HCT116 (cell line): Measurements from ENCODE around the gene C12orf50. TPM values are rescaled to one million over a fixed set of nuclear protein-coding genes. Genes with fewer than 3 reads are reported as not detected.
"Not testable (repeated sequence)": the region's sequence is repeated elsewhere in the genome, so short reads cannot be mapped to it uniquely, and the experiment has no call there.

Source experiments
- ATAC-seq: fragments of 200-7000 bp; cut with Tn5 transposase; 2 replicates; pipeline ENCODE4 v1.9.1; 2020; ENCODE audit warnings: mild to moderate bottlenecking, moderate library complexity
- BruUV-seq: library from RNA; stranded (reverse); fragments of 400-500 nt; replicated peaks from 2 replicates; lab custom pipeline; 2021; lab: Mats Ljungman, UMichigan
- CTCF ChIA-PET: fragments of 300-600 bp; sonication (Branson Sonifier 250); formaldehyde crosslinking; loops from one replicate; lab custom pipeline; 2021; ENCODE audit warnings: antibody characterized with exemption; lab: Charles Lee
- POLR2A ChIA-PET: fragments of 300-600, 350-600 bp; sonication (Branson Sonifier 250); formaldehyde crosslinking; loops from one replicate; lab custom pipeline; 2021; ENCODE audit warnings: antibody characterized with exemption; lab: Charles Lee
- RAD21 ChIA-PET, 2 experiments: fragments of 300-600 bp; sonication (Branson Sonifier 250); formaldehyde crosslinking; loops; one replicate each; lab custom pipeline; 2023; ENCODE audit warnings: low total read pairs in 2 of 2; ENCODE audit not compliant: uncharacterized antibody in 2 of 2, unreplicated experiment in 2 of 2, low non-redundant PET in 1 of 2; lab: Charles Lee
- DNase-seq: peaks from one replicate; pipeline ENCODE4 v3.0.0-alpha.2; 2010; ENCODE audit warnings: low read depth, low spot score
- H2AFZ ChIP-seq: fragments of 200-600 bp; shearing (Covaris generic), sonication (generic); 2 replicates; pipeline ENCODE4 v1.6.1; 2017; ENCODE audit warnings: low read depth, mixed run types, mixed read lengths, antibody characterized with exemption, low read length; ENCODE audit not compliant: poor library complexity, severe bottlenecking
- H3K27ac ChIP-seq: 2 replicates; pipeline ENCODE4 v1.5.1; 2012; ENCODE audit warnings: low read depth, low read length
- H3K27me3 ChIP-seq: fragments of 200-600 bp; sonication (generic); 2 replicates; pipeline ENCODE4 v1.6.1; 2016; ENCODE audit warnings: mixed run types, low read length, mixed read lengths; ENCODE audit not compliant: insufficient read depth
- H3K36me3 ChIP-seq, 2 experiments: fragments of 200-500 bp in 1 of 2; fragments of 200-600 bp in 1 of 2; sonication (Bioruptor generic) in 1 of 2; sonication (generic) in 1 of 2; 2 replicates each; pipeline versions ENCODE4 v1.5.1 to v1.6.1; 2014 to 2016; ENCODE audit warnings: low read length in 2 of 2, inconsistent platforms in 1 of 2, mixed read lengths in 1 of 2, mixed run types in 1 of 2; ENCODE audit not compliant: insufficient read depth in 2 of 2, control insufficient read depth in 1 of 2
- H3K4me1 ChIP-seq, 2 experiments: fragments of 200-600 bp in 1 of 2; sonication (generic) in 1 of 2; 2 replicates each; pipeline versions ENCODE4 v1.5.1 to v1.6.1; 2012 to 2017; ENCODE audit warnings: low read length in 2 of 2, inconsistent platforms in 1 of 2, mild to moderate bottlenecking in 1 of 2, mixed read lengths in 1 of 2, mixed run types in 1 of 2, moderate library complexity in 1 of 2; ENCODE audit not compliant: insufficient read depth in 2 of 2, control insufficient read depth in 1 of 2
- H3K4me2 ChIP-seq: fragments of 200-600 bp; sonication (generic); 2 replicates; pipeline ENCODE4 v1.6.1; 2017; ENCODE audit warnings: mixed run types, low read length, mixed read lengths
- H3K4me3 ChIP-seq, 2 experiments: fragments of 200-600 bp in 1 of 2; sonication (generic) in 1 of 2; replicated peaks in 1 of 2; 2 replicates each; pipeline ENCODE4 v1.5.1; 2011 to 2016; ENCODE audit warnings: low read length in 2 of 2, control low read depth in 1 of 2, low read depth in 1 of 2, mild to moderate bottlenecking in 1 of 2, mixed read lengths in 1 of 2, mixed run types in 1 of 2
- H3K79me2 ChIP-seq: fragments of 200-600 bp; sonication (generic); 2 replicates; pipeline ENCODE4 v1.6.1; 2017; ENCODE audit warnings: mild to moderate bottlenecking, mixed run types, low read length, moderate library complexity, mixed read lengths; ENCODE audit not compliant: insufficient read depth
- H3K9ac ChIP-seq: fragments of 200-600 bp; sonication (generic); 2 replicates; pipeline ENCODE4 v1.6.1; 2016; ENCODE audit warnings: low read length, mixed read lengths
- H3K9me2 ChIP-seq: fragments of 200-600 bp; sonication (generic), shearing (Covaris generic); 2 replicates; pipeline ENCODE4 v1.6.1; 2017; ENCODE audit warnings: mixed run types, mild to moderate bottlenecking, moderate library complexity; ENCODE audit not compliant: insufficient read depth
- H3K9me3 ChIP-seq, 2 experiments: fragments of 200-500 bp in 1 of 2; fragments of 200-600 bp in 1 of 2; sonication (Bioruptor generic) in 1 of 2; sonication (generic) in 1 of 2; 2 replicates each; pipeline ENCODE4 v1.6.1; 2014 to 2017; ENCODE audit warnings: low read length in 2 of 2, mixed read lengths in 2 of 2, inconsistent platforms in 1 of 2, low read depth in 1 of 2, mild to moderate bottlenecking in 1 of 2, mixed run types in 1 of 2, moderate library complexity in 1 of 2; ENCODE audit not compliant: control insufficient read depth in 1 of 2, insufficient read depth in 1 of 2
- H4K20me1 ChIP-seq: fragments of 200-600 bp; sonication (generic), shearing (Covaris generic); 2 replicates; pipeline ENCODE4 v1.6.1; 2017; ENCODE audit warnings: mixed run types, mild to moderate bottlenecking, moderate library complexity; ENCODE audit not compliant: insufficient read depth
- ATF3 ChIP-seq: IDR thresholded peaks from 2 replicates; pipeline ENCODE4 v1.6.1; 2012
- CBX3 ChIP-seq: IDR thresholded peaks from 2 replicates; pipeline ENCODE4 v1.6.1; 2012; ENCODE audit warnings: low read depth
- CEBPB ChIP-seq: IDR thresholded peaks from 2 replicates; pipeline ENCODE4 v1.6.1; 2012; ENCODE audit warnings: low read depth
- ELF1 ChIP-seq: IDR thresholded peaks from 2 replicates; pipeline ENCODE4 v1.6.1; 2012; ENCODE audit warnings: low read depth, borderline replicate concordance
- EZH2 ChIP-seq: fragments of 200-600 bp; sonication (generic); IDR thresholded peaks from 2 replicates; pipeline ENCODE4 v1.6.1; 2017; ENCODE audit warnings: antibody characterized with exemption, mixed run types
- MAX ChIP-seq: IDR thresholded peaks from 2 replicates; pipeline ENCODE4 v1.6.1; 2012
- POLR2A ChIP-seq: IDR thresholded peaks from 2 replicates; pipeline ENCODE4 v1.7.0; 2011; ENCODE audit warnings: borderline replicate concordance; ENCODE audit not compliant: insufficient read depth, insufficient read length; ENCODE audit errors: extremely low read depth
- POLR2AphosphoS5 ChIP-seq: IDR thresholded peaks from 2 replicates; pipeline ENCODE4 v1.6.1; 2011; ENCODE audit warnings: mild to moderate bottlenecking, low read depth, low read length, moderate library complexity
- SIN3A ChIP-seq: IDR thresholded peaks from 2 replicates; pipeline ENCODE4 v1.6.1; 2012; ENCODE audit warnings: low read depth
- SP1 ChIP-seq: IDR thresholded peaks from 2 replicates; pipeline ENCODE4 v1.6.1; 2012; ENCODE audit warnings: low read depth
- YY1 ChIP-seq: IDR thresholded peaks from 2 replicates; pipeline ENCODE4 v1.6.1; 2011; ENCODE audit warnings: low read length, low read depth, moderate library complexity, mild to moderate bottlenecking; ENCODE audit not compliant: insufficient replicate concordance; ENCODE audit errors: extremely low read depth
- ZBTB33 ChIP-seq: IDR thresholded peaks from 2 replicates; pipeline ENCODE4 v1.6.1; 2011; ENCODE audit warnings: mild to moderate bottlenecking, low read length, moderate library complexity; ENCODE audit not compliant: insufficient replicate concordance; ENCODE audit errors: extremely low read depth
- ZFX ChIP-seq: fragments of 450-650 bp; IDR thresholded peaks from 2 replicates; pipeline ENCODE4 v1.6.1; 2017
- intact Hi-C: fragments of 100-400 bp; cut with micrococcal nuclease; formaldehyde crosslinking; loops from 2 replicates; pipeline ENCODE4 v1.10.0; 2022
- total RNA-seq: library from RNA; stranded (reverse); gene quantifications from one replicate; pipeline ENCODE4 v1.2.1, GENCODE V29; 2021; ENCODE audit not compliant: unreplicated experiment

The C12orf50 gene
- total RNA-seq, 1 experiment from 2014 or later, result not detected

GRCh38 chr12:88035271-88035906 lies 6.2 kb upstream of the C12orf50 start:
- BruUV-seq, result no TSS peak
- ChIA-PET POLR2A (interaction anchor here (0.6 kb wide), 2 partner anchors 8 to 31 kb away, joined by 3 read pairs; no protein-coding TSS in a partner anchor), RAD21 (no interaction called here), CTCF (no interaction called here)
- peak overlapping the region; percentile 90 for H3K9ac ChIP-seq
- no peaks in the 10 kb centered on the region for H3K27me3 ChIP-seq
- peaks cover 5% of the 10 kb centered on the region; the same call in 1 of the 2 replicates for H4K20me1 ChIP-seq
- no peak for TF ChIP-seq EZH2
- peak; percentile 78 for TF ChIP-seq MAX
- peak; percentile 91 for TF ChIP-seq POLR2A
- TF ChIP-seq CBX3, result peak; percentile 30; the same call in 1 of the 2 replicates
- peak; percentile 73 for TF ChIP-seq YY1
- TF ChIP-seq POLR2AphosphoS5, result peak; percentile 97
- no peak for TF ChIP-seq CEBPB
- TF ChIP-seq ZFX, result peak; percentile 75; the same call in 1 of the 2 replicates
- peak; percentile 71 for TF ChIP-seq ELF1
- TF ChIP-seq ZBTB33, result peak; percentile 16
- TF ChIP-seq SP1, result peak; percentile 27
- peak; percentile 58 for TF ChIP-seq SIN3A
- TF ChIP-seq ATF3, result no peak
- peak overlapping the region; percentile 88 for H3K4me2 ChIP-seq
- peak; percentile 99 for ATAC-seq
- peak overlapping the region; percentile 17; the same call in 1 of the 2 replicates for H3K27ac ChIP-seq
- peaks cover 3 to 12% of the 10 kb centered on the region in 2 experiments; a peak in 3 of 4 replicates for H3K4me1 ChIP-seq
- intact Hi-C loops, result no loop called here
- peaks cover 0 to 7% of the 10 kb centered on the region in 2 experiments; a peak in 1 of 4 replicates for H3K36me3 ChIP-seq
- peak; percentile 68 for DNase-seq
- no peaks in the 10 kb centered on the region for H3K9me2 ChIP-seq
- peak overlapping the region; percentile 90 for H2AFZ ChIP-seq
- H3K79me2 ChIP-seq, result peaks cover 50% of the 10 kb centered on the region
- H3K4me3 ChIP-seq, result peak overlapping the region; percentile 74 to 76
- H3K9me3 ChIP-seq, result no peaks in the 10 kb centered on the region

GRCh38 chr12:88031161-88031560 lies 2.0 kb upstream of the C12orf50 start:
- ATAC-seq, H3K4me2 ChIP-seq, H3K27ac ChIP-seq, CTCF ChIA-PET, H3K9me3 ChIP-seq, intact Hi-C loops, RAD21 ChIA-PET, H2AFZ ChIP-seq, POLR2A ChIA-PET, H3K4me3 ChIP-seq, H3K4me1 ChIP-seq, H3K9ac ChIP-seq, H3K36me3 ChIP-seq, BruUV-seq, DNase-seq, H3K27me3 ChIP-seq, H3K9me2 ChIP-seq, H4K20me1 ChIP-seq, H3K79me2 ChIP-seq: not testable (repeated sequence)
